Sigmoid colon (tissue), 4 donors: ENCODE data around the gene CLCN4.

Experiments
- CTCF ChIP-seq, 4 experiments: fragments of 450-650 bp in 3 of 4; fragments of 200-600 bp in 1 of 4; IDR thresholded peaks; one replicate each; pipeline ENCODE4 v1.5.1; 2016 to 2019; ENCODE audit warnings: antibody characterized with exemption in 4 of 4, mild to moderate bottlenecking in 3 of 4, moderate library complexity in 2 of 4
- EP300 ChIP-seq, 4 donors: sonication (generic); formaldehyde crosslinking; IDR thresholded peaks; one replicate each; pipeline ENCODE4 v1.6.1; 2017; ENCODE audit warnings: antibody characterized with exemption in 4 of 4
- POLR2A ChIP-seq, 2 donors: fragments of 450-650 bp; IDR thresholded peaks; one replicate each; pipeline ENCODE4 v1.6.1; 2016; ENCODE audit warnings: antibody characterized with exemption in 2 of 2, mild to moderate bottlenecking in 2 of 2, moderate library complexity in 2 of 2
- POLR2AphosphoS5 ChIP-seq, 4 donors: sonication (generic); formaldehyde crosslinking; IDR thresholded peaks; one replicate each; pipeline ENCODE4 v1.6.1; 2017; ENCODE audit warnings: antibody characterized with exemption in 4 of 4

- TF ChIP-seq CTCF (IDR thresholded peaks at IDR 0.05) (no peak), EP300 (IDR thresholded peaks at IDR 0.05) (no peak), POLR2AphosphoS5 (IDR thresholded peaks at IDR 0.05) (no peak), POLR2A (IDR thresholded peaks at IDR 0.05) (no peak)
Measured at GRCh38 chrX:10167573-10167972, 10.8 kb downstream of the CLCN4 start.
